ENCODE data around the gene SYP. TPM values are rescaled to one million over a fixed set of nuclear protein-coding genes. Genes with fewer than 3 reads are reported as not detected.

SYP gene
- total RNA-seq, 1 donor from 2014 or later, result 1.8 TPM

DNA sequence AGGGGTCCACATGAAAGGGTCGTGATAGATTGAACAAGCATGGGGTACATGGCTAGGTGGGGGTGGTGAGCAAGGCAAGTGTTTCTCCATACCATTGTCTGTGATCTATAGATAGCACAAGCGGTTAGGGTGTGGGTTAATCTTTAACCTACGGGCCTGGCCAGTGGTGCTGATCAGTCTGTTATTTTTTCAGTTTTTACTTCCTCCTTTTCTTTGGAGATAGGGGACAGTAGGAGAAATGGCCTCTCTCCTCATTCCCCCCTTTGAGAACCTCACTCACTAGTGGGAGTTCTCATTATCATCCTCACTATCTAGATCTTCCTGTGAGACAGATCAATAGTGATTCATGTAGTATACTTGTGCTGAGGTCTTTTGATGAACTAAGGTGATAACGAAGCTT, 60.3 kb downstream of the SYP start:
- peak overlapping the region; percentile 30 for H3K27ac Mint-ChIP-seq (ENCODE audit: unreplicated experiment)
- peaks cover 6% of the 10 kb centered on the region for H3K9me3 Mint-ChIP-seq (ENCODE audit: unreplicated experiment)
- no peak overlapping the region for H3K4me3 Mint-ChIP-seq (ENCODE audit: unreplicated experiment)
- H3K27me3 Mint-ChIP-seq (ENCODE audit: unreplicated experiment), result peaks cover 2% of the 10 kb centered on the region
- H3K36me3 Mint-ChIP-seq (ENCODE audit: low read depth, unreplicated experiment), result peaks cover 18% of the 10 kb centered on the region
- TF ChIP-seq, protein P1, sequence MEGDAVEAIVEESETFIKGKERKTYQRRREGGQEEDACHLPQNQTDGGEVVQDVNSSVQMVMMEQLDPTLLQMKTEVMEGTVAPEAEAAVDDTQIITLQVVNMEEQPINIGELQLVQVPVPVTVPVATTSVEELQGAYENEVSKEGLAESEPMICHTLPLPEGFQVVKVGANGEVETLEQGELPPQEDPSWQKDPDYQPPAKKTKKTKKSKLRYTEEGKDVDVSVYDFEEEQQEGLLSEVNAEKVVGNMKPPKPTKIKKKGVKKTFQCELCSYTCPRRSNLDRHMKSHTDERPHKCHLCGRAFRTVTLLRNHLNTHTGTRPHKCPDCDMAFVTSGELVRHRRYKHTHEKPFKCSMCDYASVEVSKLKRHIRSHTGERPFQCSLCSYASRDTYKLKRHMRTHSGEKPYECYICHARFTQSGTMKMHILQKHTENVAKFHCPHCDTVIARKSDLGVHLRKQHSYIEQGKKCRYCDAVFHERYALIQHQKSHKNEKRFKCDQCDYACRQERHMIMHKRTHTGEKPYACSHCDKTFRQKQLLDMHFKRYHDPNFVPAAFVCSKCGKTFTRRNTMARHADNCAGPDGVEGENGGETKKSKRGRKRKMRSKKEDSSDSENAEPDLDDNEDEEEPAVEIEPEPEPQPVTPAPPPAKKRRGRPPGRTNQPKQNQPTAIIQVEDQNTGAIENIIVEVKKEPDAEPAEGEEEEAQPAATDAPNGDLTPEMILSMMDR (IDR thresholded peaks at IDR 0.05; ENCODE audit: unreplicated experiment), result no peak
- no peak for DNase-seq (ENCODE audit: low spot score)
- H3K4me1 Mint-ChIP-seq (ENCODE audit: unreplicated experiment), result peaks cover 4% of the 10 kb centered on the region

Other genes starting within 250 kb of the SYP start
- 48.8 TPM for gene OTUD5, start 242.6 kb downstream of the SYP start, total RNA-seq (ENCODE audit: unreplicated experiment)
- 6.0 TPM for gene KCND1, start 228.3 kb downstream of the SYP start, total RNA-seq (ENCODE audit: unreplicated experiment)
- gene GRIPAP1, start 197.9 kb downstream of the SYP start, total RNA-seq (ENCODE audit: unreplicated experiment), result 63.6 TPM
- 31.0 TPM for gene TFE3, start 156.8 kb downstream of the SYP start, total RNA-seq (ENCODE audit: unreplicated experiment)
- gene CCDC120, start 141.2 kb downstream of the SYP start, total RNA-seq (ENCODE audit: unreplicated experiment), result 22.5 TPM
- 22.3 TPM for gene PRAF2, start 126.2 kb downstream of the SYP start, total RNA-seq (ENCODE audit: unreplicated experiment)
- gene WDR45, start 120.3 kb downstream of the SYP start, total RNA-seq (ENCODE audit: unreplicated experiment), result 46.4 TPM
- 28.8 TPM for gene GPKOW, start 76.5 kb downstream of the SYP start, total RNA-seq (ENCODE audit: unreplicated experiment)
- 1.2 TPM for gene MAGIX, start 37.4 kb downstream of the SYP start, total RNA-seq (ENCODE audit: unreplicated experiment)
- 1.9 TPM for gene PLP2, start 28.3 kb downstream of the SYP start, total RNA-seq (ENCODE audit: unreplicated experiment)
- gene PRICKLE3, start 13.8 kb downstream of the SYP start, total RNA-seq (ENCODE audit: unreplicated experiment), result 11.3 TPM
- gene CACNA1F, start 33.1 kb upstream of the SYP start, total RNA-seq (ENCODE audit: unreplicated experiment), result 0.59 TPM
- 24.2 TPM for gene CCDC22, start 35.3 kb upstream of the SYP start, total RNA-seq (ENCODE audit: unreplicated experiment)
- gene FOXP3, start 64.5 kb upstream of the SYP start, total RNA-seq (ENCODE audit: unreplicated experiment), result 0.26 TPM
- gene PPP1R3F, start 69.6 kb upstream of the SYP start, total RNA-seq (ENCODE audit: unreplicated experiment), result 6.0 TPM
- not detected for gene GAGE10, start 103.5 kb upstream of the SYP start, total RNA-seq (ENCODE audit: unreplicated experiment)
- not detected for gene GAGE12J, start 121.8 kb upstream of the SYP start, total RNA-seq (ENCODE audit: unreplicated experiment)
- not detected for gene GAGE13, start 131.4 kb upstream of the SYP start, total RNA-seq (ENCODE audit: unreplicated experiment)

All from endothelial cell (in vitro differentiated cells).